SJCRH30 (cell line): ENCODE data around the gene APC2. TPM values are rescaled to one million over a fixed set of nuclear protein-coding genes. Genes with fewer than 3 reads are reported as not detected.
A peak's percentile ranks its signal among the peaks of the same experiment; 100 is the strongest.

Experiments
- DNase-seq, 2 experiments: peaks; one replicate each; pipeline ENCODE4 v3.0.0-alpha.2; 2015 to 2020
- H3K27ac ChIP-seq: fragments of 250-450 bp; sonication (Bioruptor Pico); 2 replicates; pipeline ENCODE4 v1.5.1; 2020; ENCODE audit warnings: mild to moderate bottlenecking, moderate library complexity
- H3K27me3 ChIP-seq: fragments of 250-450 bp; sonication (Bioruptor Pico); 2 replicates; pipeline ENCODE4 v1.5.1; 2020; ENCODE audit warnings: mild to moderate bottlenecking, moderate library complexity
- H3K36me3 ChIP-seq: fragments of 250-450 bp; sonication (Bioruptor Pico); 2 replicates; pipeline ENCODE4 v1.5.1; 2020; ENCODE audit warnings: mild to moderate bottlenecking, moderate library complexity
- H3K4me1 ChIP-seq: fragments of 250-450 bp; sonication (Bioruptor Pico); 2 replicates; pipeline ENCODE4 v1.5.1; 2020; ENCODE audit warnings: mild to moderate bottlenecking, moderate library complexity
- H3K4me3 ChIP-seq: fragments of 250-450 bp; sonication (Bioruptor Pico); 2 replicates; pipeline ENCODE4 v1.5.1; 2020; ENCODE audit warnings: mild to moderate bottlenecking, moderate library complexity
- H3K9me3 ChIP-seq: fragments of 250-450 bp; sonication (Bioruptor Pico); replicated peaks from 2 replicates; pipeline ENCODE4 v1.5.1; 2020; ENCODE audit warnings: mild to moderate bottlenecking, moderate library complexity
- total RNA-seq: library from RNA; depleted of rRNA; stranded (reverse); fragments of >200 nt; shearing (Covaris generic); gene quantifications from 2 replicates; pipeline ENCODE4 v1.2.3, GENCODE V29; 2014

APC2 gene
- total RNA-seq, 1 experiment from 2014 or later, result 0.24 TPM

DNA sequence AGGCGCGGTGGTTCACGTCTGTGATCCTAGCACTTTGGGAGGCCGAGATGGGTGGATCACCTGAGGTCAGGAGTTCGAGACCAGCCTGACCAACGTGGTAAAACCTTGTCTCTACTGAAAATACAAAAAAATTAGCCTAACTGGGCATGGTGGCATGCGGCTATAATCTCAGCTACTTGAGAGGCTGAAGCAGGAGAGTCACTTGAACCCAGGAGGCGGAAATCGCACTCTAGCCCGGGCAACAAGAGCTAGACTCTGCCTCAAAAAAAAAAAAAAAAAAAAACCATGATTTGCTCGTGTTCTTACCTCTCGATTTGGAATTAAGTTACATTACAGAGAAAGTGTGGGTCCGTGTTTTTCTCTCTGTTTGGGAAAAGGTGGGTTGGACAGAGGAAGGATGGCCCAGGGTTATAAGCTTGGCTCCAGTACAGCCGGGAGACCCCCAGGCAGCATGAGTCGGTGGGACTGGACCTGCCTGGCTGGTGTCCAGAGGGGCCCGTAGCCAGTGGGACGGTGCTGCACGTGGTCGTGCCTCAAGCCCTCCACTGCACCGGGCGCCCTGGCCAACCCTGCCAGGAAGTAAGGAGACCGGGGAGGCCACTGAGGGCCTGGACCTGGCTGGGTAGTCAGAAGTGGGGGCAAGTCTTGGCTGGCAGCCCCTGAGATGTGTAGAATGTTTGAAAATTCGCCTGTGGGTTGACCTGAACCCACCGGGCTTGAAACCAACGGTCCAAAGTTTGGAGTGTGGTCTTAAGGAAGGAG lies 8.1 kb upstream of the APC2 start:
- H3K36me3 ChIP-seq, result peaks cover 44% of the 10 kb centered on the region
- DNase-seq, result no peak
- H3K27me3 ChIP-seq, result no peaks in the 10 kb centered on the region
- H3K27ac ChIP-seq, result no peak overlapping the region
- peaks cover 3% of the 10 kb centered on the region; the same call in 1 of the 2 replicates for H3K4me1 ChIP-seq
- no peaks in the 10 kb centered on the region for H3K9me3 ChIP-seq
- H3K4me3 ChIP-seq, result no peak overlapping the region

DNA sequence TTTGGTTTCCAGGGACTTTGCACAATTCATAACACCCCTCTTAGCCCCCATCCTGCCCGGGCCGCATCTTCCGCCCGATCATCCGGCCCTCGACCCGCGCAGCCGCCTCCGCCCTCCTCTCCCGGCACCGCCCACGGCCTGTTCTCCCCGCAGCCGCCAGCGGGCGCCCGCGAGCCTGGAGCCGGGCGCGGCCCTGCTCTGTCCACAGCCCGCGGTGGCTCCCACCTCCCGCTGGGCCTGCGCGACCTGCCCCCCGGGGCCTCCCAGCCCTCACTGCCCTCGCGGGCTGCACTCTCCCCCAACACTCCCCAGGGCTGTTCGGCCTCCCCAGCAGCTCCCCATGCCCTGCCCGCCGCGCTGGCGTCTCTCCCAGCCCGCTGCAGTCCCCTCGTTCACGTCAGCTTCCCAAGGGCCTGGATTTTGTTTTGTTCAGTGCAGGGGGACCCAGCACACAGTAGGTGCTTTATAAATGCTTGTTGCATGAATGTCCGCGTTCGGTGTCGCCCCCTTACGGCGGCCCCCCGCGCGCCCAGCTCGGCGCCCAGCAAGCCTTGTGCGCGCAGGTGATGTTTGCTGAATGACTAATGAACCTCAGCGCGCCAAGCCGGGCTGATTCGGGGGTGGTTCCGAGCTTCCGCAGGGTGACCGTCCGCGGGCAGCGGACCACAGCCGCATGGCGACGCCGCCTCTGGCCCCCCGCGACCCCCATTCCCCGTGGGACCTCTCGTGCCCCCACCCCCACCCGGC lies 4.6 kb upstream of the APC2 start:
- H3K4me3 ChIP-seq, result no peak overlapping the region
- H3K36me3 ChIP-seq, result peaks cover 30% of the 10 kb centered on the region
- H3K27ac ChIP-seq, result no peak overlapping the region
- H3K4me1 ChIP-seq, result no peaks in the 10 kb centered on the region
- DNase-seq, result peak in 1 of 2 experiments; percentile 53
- peaks cover 1% of the 10 kb centered on the region; the same call in 1 of the 2 replicates for H3K27me3 ChIP-seq
- H3K9me3 ChIP-seq, result no peaks in the 10 kb centered on the region

DNA sequence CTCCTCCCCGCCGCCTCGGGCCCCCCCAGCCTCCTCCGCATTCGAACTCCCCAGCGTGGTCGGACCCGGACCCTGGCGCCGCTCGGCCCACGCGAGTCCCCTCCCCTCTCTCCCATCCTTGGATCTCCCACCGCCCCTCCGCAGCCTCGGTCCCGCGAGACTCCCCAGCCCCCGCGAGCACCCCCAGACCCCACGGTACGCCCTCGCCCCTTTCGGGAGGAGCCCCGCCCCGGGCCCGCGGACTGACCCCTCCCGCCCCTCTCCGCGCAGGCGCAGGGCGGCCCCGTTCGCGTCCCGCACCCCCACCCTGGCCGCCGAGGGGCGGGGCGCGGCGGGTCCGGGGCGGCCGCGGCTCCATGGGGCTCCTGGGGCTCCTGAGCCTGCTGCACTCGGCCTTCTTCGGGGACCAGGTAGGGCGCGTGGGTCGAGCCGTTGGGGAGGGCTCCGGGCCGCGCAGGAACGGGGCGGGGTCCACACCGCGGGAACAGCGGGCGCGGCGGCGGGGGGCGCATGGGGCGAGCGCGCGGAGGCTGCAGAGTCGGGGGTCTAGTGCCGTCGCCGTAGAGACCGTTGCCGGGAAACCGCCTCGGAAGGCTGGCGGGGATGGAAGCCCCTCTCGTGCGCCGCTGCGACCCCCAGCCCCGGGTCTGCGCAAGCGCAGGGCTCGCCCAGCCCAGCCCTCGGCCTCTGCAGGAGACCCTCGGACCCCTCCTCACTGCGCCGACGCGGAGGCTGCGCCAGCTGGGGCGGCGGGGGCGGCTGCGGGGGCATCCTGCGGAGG lies 3.8 kb upstream of the APC2 start:
- H3K4me1 ChIP-seq, result no peaks in the 10 kb centered on the region
- no peak overlapping the region for H3K27ac ChIP-seq
- H3K36me3 ChIP-seq, result peaks cover 22% of the 10 kb centered on the region
- H3K9me3 ChIP-seq, result no peaks in the 10 kb centered on the region
- no peak for DNase-seq
- H3K4me3 ChIP-seq, result no peak overlapping the region
- peaks cover 9% of the 10 kb centered on the region; the same call in 1 of the 2 replicates for H3K27me3 ChIP-seq

DNA sequence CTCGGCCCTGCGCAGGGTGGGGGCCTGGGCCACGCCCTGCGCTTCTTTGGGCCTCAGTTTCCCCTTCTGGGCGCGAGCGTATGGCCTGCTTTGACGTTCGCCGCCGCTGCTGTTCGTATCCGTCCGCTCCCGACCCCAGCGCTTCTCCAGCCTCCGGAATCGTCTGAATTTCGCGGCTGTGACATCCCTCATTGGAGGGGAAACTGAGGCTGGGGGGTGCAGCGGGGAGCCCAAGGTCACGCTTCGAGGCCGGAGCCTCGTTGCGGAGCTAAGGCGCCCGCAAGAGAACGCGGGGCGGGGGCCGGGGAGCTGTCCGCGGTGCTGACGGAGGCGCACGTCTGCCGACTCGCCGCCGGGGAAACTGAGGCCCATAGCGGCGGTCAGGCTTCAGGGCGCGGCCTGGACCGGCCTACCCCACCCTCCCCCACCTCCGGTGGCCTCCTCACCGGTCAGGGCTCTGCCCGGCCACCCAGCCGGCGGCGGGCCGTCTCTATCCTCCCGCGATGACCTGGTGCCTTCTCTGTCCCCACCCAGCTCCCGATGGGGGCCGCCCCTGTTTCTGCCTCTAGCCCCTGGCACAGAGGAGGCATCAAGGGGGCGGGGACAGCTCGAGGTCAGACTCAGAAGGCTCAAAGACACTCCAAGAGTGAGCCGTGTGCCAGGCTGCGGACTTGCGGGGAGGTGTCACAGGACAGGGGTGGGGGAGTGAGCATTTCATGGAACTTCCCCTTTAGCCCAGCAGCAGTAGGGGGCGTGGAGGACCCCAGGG lies 3.0 kb upstream of the APC2 start:
- no peak overlapping the region for H3K4me3 ChIP-seq
- peaks cover 16% of the 10 kb centered on the region for H3K36me3 ChIP-seq
- no peak for DNase-seq
- no peak overlapping the region for H3K27ac ChIP-seq
- no peaks in the 10 kb centered on the region for H3K9me3 ChIP-seq
- peaks cover 15% of the 10 kb centered on the region for H3K27me3 ChIP-seq
- H3K4me1 ChIP-seq, result no peaks in the 10 kb centered on the region

DNA sequence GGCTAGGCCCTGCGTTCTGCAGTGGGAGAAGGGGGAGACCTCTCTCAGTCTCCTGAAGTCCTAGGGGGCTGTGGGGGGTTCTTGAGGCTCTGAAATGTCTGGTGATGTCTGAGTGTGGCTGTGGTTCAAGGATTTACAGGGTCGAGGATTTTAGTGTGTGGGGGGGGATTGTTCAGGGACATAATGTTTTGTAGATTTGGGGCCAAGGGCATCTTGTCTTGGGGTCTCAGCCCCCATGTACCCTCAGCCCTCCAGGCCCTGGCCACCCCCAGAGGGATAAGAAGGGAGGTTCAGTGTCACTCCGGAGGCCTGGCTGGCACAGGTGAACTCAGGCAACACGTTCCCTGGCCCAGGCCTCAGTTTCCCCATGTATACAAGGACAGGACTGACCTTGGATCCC lies 2.4 kb upstream of the APC2 start:
- DNase-seq, result no peak
- Histone ChIP-seq H3K27me3 (peaks cover 17% of the 10 kb centered on the region), H3K4me3 (no peak overlapping the region), H3K36me3 (peaks cover 10% of the 10 kb centered on the region), H3K27ac (no peak overlapping the region), H3K9me3 (no peaks in the 10 kb centered on the region), H3K4me1 (peaks cover 5% of the 10 kb centered on the region; the same call in 1 of the 2 replicates)

DNA sequence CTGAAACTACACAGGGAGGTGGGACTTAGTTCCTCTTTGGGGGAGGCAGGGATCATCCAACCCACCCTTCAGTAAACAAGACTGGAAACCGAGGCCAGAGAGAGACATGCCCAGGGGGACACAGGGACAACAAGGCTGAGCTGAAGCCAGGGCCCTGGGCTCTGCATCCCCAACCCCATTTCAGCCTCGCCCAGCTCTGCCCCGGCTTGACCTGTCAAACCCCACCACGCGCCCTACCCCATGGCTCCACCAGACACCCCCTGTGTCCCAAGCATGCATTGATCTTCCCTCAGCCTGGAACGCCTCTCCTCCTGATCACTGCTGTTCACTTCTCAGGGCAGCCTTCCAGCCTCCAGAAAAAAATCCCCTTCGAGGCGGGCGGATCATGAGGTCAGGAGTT lies 2.0 kb upstream of the APC2 start:
- H3K9me3 ChIP-seq, result no peaks in the 10 kb centered on the region
- no peak overlapping the region for H3K4me3 ChIP-seq
- peaks cover 9% of the 10 kb centered on the region; the same call in 1 of the 2 replicates for H3K4me1 ChIP-seq
- peaks cover 17% of the 10 kb centered on the region for H3K27me3 ChIP-seq
- peaks cover 5% of the 10 kb centered on the region for H3K36me3 ChIP-seq
- DNase-seq, result no peak
- no peak overlapping the region for H3K27ac ChIP-seq

DNA sequence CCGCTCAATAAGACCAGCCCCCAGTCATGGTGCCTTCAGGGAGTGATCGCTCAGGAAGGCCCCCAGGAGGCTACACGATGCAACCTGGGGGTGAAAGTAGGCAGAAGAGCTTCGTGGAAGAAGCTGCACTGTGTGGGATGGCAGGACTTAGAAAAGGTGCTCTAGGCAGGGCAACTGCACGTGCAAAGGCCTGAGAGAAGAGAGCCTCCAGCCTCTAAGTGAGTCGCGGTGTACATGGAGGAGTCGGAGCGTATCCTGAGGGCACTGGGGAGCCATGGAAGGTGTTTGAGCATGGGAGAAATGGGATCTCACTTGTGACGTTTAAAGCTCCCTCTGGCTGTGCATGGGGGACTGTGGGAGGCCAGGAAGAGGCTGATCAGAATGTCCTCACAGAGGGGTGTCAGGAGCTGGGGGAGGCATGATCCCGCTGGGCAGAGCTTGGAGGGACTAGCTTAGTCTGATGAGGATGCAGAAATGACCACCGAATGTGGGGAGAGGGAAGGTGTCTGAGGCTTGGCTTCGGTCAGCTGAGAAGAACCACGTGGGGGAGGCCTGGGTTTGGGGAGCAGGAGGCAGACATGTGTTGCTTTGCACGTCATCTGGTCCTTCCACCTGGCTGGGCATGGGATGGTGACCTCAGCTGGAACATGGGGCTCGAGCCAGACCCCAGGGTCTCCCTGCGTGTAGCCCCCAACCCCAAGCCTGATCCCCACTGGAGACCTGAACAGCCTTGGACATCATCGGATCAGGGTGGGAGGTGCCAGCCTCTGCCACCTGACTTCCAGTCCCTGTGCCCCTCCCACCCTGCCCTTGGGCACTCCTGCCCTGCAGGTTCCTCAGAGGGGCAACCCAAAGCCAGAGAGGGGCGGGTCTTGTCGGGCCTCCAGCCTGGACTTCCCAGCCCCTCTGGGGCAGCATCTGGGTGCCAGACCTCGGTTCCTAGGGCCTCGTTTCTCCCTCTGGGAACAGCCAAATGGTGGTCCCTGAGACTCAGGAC lies 1.1 kb downstream of the APC2 start:
- DNase-seq, result no peak
- H3K27ac ChIP-seq, result no peak overlapping the region

DNA sequence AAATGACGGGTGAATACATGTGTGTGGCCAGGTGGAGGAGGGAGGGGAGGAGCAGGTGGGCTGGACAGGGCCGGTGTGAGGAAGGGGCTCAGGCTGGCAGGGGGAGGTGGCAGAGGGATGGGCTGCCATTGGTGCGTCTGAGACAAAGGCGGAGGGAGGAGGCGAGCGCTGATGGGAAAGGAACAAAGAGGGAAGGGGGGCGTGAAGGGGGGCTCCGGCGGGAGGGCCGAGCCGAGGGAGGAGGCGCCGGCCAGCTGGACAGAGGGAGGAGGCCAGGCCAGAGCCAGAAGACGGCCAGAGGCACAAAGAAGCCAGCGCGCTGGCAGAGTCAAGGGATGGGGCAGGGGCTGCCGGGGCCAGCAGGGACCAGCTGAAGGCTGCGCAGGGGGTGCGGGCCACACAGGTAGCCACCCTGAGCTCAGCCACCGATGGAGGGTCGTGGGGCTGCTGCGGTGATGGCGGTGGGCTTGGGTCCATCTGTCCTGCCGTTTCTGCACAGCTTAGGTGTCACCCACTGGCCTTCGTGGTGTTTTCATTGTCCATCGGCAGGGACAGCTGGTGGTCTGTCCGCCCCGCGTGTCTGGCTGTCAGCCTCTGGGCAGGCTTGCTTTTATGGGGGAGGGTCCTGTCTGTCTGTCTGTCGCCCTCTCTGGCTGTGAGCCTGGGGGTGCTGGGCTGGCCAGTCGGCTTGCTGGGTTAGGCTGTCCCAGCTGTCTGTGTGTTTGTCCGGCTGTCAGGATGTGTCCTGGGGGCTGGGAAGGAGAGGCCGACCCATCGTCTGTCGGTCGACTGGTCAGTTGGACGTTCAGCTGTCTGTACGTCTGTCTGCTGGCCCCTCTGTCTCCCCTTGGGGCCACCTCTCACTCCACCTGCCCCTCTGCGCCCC lies 2.2 kb downstream of the APC2 start:
- H3K27ac ChIP-seq, result no peak overlapping the region
- H3K9me3 ChIP-seq, result no peaks in the 10 kb centered on the region
- no peak for DNase-seq
- H3K27me3 ChIP-seq, result peaks cover 17% of the 10 kb centered on the region
- H3K4me1 ChIP-seq, result peaks cover 17% of the 10 kb centered on the region; the same call in 1 of the 2 replicates
- no peaks in the 10 kb centered on the region for H3K36me3 ChIP-seq
- H3K4me3 ChIP-seq, result no peak overlapping the region; the same call in 1 of the 2 replicates

More for the DNA sequence above, 1.1 kb downstream of the APC2 start:
- no peaks in the 10 kb centered on the region for H3K9me3 ChIP-seq
- no peak overlapping the region for H3K4me3 ChIP-seq
- peaks cover 17% of the 10 kb centered on the region; the same call in 1 of the 2 replicates for H3K4me1 ChIP-seq
- H3K36me3 ChIP-seq, result no peaks in the 10 kb centered on the region
- peaks cover 17% of the 10 kb centered on the region for H3K27me3 ChIP-seq

DNA sequence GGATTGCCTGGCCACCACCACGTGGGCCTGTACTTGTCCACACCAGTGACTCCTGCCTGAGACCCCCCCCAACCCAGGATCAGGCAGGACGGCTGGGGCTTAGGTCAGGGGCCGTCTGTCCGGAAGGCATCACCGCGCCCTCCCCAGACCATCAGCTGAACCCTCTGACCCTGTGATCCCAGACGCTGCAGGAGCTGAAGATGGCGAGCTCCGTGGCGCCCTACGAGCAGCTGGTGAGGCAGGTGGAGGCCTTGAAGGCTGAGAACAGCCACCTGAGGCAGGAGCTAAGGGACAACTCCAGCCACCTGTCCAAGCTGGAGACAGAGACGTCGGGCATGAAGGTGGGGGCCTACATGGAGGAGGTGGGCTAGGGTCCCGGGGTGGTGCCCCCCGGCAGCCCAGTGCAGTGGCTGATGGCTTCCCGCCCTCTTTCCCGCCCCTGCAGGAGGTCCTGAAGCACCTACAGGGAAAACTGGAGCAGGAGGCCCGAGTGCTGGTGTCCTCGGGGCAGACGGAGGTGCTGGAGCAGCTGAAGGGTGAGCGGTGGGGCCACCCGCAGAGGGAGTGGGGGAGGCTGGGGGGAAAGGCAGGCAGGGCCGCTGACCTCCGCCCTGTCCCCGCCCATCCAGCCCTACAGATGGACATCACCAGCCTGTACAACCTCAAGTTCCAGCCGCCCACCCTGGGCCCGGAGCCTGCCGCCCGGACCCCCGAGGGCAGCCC lies 3.0 kb downstream of the APC2 start:
- Histone ChIP-seq H3K4me3 (peak overlapping the region; percentile 42), H3K36me3 (no peaks in the 10 kb centered on the region), H3K4me1 (peaks cover 17% of the 10 kb centered on the region; the same call in 1 of the 2 replicates), H3K9me3 (no peaks in the 10 kb centered on the region), H3K27ac (no peak overlapping the region; the same call in 1 of the 2 replicates), H3K27me3 (peaks cover 17% of the 10 kb centered on the region)
- peak; percentile 57 for DNase-seq

DNA sequence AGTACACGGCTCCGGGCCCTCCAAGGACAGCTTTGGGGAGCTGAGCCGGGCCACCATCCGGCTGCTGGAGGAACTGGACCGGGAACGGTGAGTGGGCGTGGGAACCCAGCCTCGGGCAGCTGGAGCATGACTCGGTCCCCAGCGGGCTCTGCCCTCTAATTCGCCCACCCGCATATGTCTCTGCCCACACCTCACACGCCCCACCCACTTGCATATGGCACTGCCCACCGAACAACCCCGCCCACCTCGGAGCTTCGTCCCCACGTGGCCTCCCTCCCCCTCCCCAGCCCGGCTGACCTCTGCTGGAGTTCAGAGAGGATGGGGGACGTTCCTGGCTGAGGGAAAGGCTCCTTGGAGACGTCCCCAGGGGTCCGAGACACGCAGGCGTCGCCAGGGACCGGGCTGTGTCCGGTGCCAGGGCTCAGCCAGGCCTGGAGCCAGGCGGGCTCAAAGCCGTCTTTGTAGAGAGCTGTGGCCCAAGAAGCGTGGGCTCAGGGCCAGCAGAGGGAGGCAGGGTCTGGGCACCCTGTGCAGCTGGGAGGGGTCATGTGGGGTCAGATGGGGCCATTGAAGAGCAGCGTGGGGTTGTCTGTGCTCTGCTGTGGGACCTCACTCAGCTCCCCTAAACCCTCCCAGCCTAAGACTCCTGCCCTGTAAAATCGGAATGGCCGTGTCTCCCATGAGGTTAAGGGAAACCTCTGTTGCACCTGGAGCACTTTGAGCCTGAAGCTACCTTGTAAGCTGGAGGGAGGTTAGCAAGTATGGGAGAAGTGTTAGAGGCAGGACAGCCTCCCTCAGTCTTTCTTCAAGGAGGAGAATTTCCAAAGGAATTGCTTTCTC lies 3.8 kb downstream of the APC2 start:
- Histone ChIP-seq H3K27me3 (peaks cover 17% of the 10 kb centered on the region), H3K27ac (no peak overlapping the region; the same call in 1 of the 2 replicates), H3K4me1 (peaks cover 17% of the 10 kb centered on the region; the same call in 1 of the 2 replicates), H3K9me3 (no peaks in the 10 kb centered on the region), H3K36me3 (no peaks in the 10 kb centered on the region), H3K4me3 (peak overlapping the region; percentile 42)
- peak; percentile 90 to 91 for DNase-seq

DNA sequence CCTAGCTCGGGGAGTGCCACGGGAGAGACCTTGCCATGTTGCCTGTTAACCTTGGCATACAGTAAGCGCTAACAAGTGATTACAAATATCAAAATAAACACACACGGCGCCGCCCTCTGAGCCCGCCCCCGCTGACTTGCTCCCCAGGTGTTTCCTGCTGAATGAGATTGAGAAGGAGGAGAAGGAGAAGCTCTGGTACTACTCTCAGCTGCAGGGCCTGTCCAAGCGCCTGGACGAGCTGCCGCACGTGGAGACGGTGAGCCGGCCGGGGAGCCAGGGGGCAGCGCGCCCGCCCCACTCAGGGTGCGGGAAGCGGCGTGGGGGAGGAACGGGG lies 5.0 kb downstream of the APC2 start:
- Histone ChIP-seq H3K27me3 (peaks cover 17% of the 10 kb centered on the region), H3K27ac (no peak overlapping the region), H3K4me3 (no peak overlapping the region), H3K9me3 (no peaks in the 10 kb centered on the region), H3K36me3 (no peaks in the 10 kb centered on the region), H3K4me1 (peaks cover 17% of the 10 kb centered on the region; the same call in 1 of the 2 replicates)
- no peak for DNase-seq
